IMR-90 (cell line): ENCODE measurements around the gene WDR89. TPM values are rescaled to one million over a fixed set of nuclear protein-coding genes. Genes with fewer than 3 reads are reported as not detected.

ENCODE experiments used
- ATAC-seq: fragments of 200-7000 bp; cut with Tn5 transposase; 2 replicates; pipeline ENCODE4 v1.9.1; 2020; ENCODE audit warnings: low read depth, mild to moderate bottlenecking, moderate library complexity
- BruUV-seq: library from RNA; stranded (reverse); fragments of 400-500 nt; replicated peaks from 2 replicates; lab custom pipeline; 2021; lab: Mats Ljungman, UMichigan
- CTCF ChIA-PET: fragments of 300-600 bp; formaldehyde crosslinking; extraction: SDS; loops from one replicate; lab custom pipeline; 2021; ENCODE audit warnings: antibody characterized with exemption; lab: Yijun Ruan, JAX
- POLR2A ChIA-PET: fragments of 300-600 bp; sonication (Branson Sonifier 250); formaldehyde crosslinking; loops from one replicate; lab custom pipeline; 2022; ENCODE audit warnings: antibody characterized with exemption; ENCODE audit not compliant: unreplicated experiment; lab: Charles Lee
- DNase-seq: peaks from one replicate; pipeline ENCODE4 v3.0.0; 2013
- H2AFZ ChIP-seq: replicated peaks from 2 replicates; pipeline ENCODE3; 2013; ENCODE audit warnings: low read length, mild to moderate bottlenecking; ENCODE audit not compliant: poor library complexity
- H2AK5ac ChIP-seq: 2 replicates; pipeline ENCODE4 v1.6.1; 2013; ENCODE audit warnings: low read depth, low read length, inconsistent platforms
- H2AK9ac ChIP-seq: replicated peaks from 2 replicates; pipeline ENCODE3; 2013; ENCODE audit warnings: mild to moderate bottlenecking, low read depth, low read length, moderate library complexity; ENCODE audit not compliant: poor library complexity
- H2BK120ac ChIP-seq: 2 replicates; pipeline ENCODE4 v1.6.1; 2013; ENCODE audit warnings: low read depth, low read length, inconsistent platforms
- H2BK15ac ChIP-seq: 3 replicates; pipeline ENCODE4 v1.6.1; 2013; ENCODE audit warnings: low read depth, low read length, inconsistent platforms
- H2BK20ac ChIP-seq: 2 replicates; pipeline ENCODE4 v1.6.1; 2013; ENCODE audit warnings: low read depth, mild to moderate bottlenecking, inconsistent platforms, low read length, moderate library complexity
- H2BK5ac ChIP-seq: 2 replicates; pipeline ENCODE4 v1.6.1; 2013; ENCODE audit warnings: mild to moderate bottlenecking, low read depth, low read length, inconsistent platforms; ENCODE audit not compliant: poor library complexity, severe bottlenecking
- H3K14ac ChIP-seq: replicated peaks from 2 replicates; pipeline ENCODE4 v1.6.1; 2013; ENCODE audit warnings: low read depth, low read length, inconsistent platforms
- H3K18ac ChIP-seq: 2 replicates; pipeline ENCODE4 v1.6.1; 2013; ENCODE audit warnings: low read depth, low read length, control low read depth
- H3K23ac ChIP-seq: 2 replicates; pipeline ENCODE4 v1.6.1; 2013; ENCODE audit warnings: low read depth, low read length, inconsistent platforms
- H3K27ac ChIP-seq: 2 replicates; pipeline ENCODE4 v1.5.1; 2013; ENCODE audit warnings: mild to moderate bottlenecking, control low read depth, low read length; ENCODE audit not compliant: insufficient read depth
- H3K27me3 ChIP-seq: 2 replicates; pipeline ENCODE4 v1.6.1; 2013; ENCODE audit warnings: low read length; ENCODE audit not compliant: control insufficient read depth, insufficient read depth
- H3K36me3 ChIP-seq: 2 replicates; pipeline ENCODE4 v1.6.1; 2013; ENCODE audit warnings: low read length, mixed read lengths; ENCODE audit not compliant: control insufficient read depth, insufficient read depth
- H3K4ac ChIP-seq: 2 replicates; pipeline ENCODE4 v1.6.1; 2013; ENCODE audit warnings: low read depth, low read length, inconsistent platforms
- H3K4me1 ChIP-seq: 2 replicates; pipeline ENCODE4 v1.6.1; 2013; ENCODE audit warnings: low read length, mixed read lengths; ENCODE audit not compliant: control insufficient read depth, insufficient read depth
- H3K4me2 ChIP-seq: 2 replicates; pipeline ENCODE4 v1.6.1; 2013; ENCODE audit warnings: low read depth, mild to moderate bottlenecking, control low read depth, low read length, moderate library complexity
- H3K4me3 ChIP-seq: 2 replicates; pipeline ENCODE4 v1.5.1; 2013; ENCODE audit warnings: low read depth, mild to moderate bottlenecking, control low read depth, low read length, moderate library complexity; ENCODE audit not compliant: insufficient read depth
- H3K56ac ChIP-seq: 2 replicates; pipeline ENCODE4 v1.6.1; 2013; ENCODE audit warnings: low read length, inconsistent platforms; ENCODE audit not compliant: insufficient read depth; ENCODE audit errors: extremely low read depth
- H3K79me1 ChIP-seq, 2 experiments: 2 replicates each; pipeline ENCODE4 v1.6.1; 2013; ENCODE audit warnings: low read length in 2 of 2, inconsistent platforms in 1 of 2, low read depth in 1 of 2
- H3K9ac ChIP-seq: 2 replicates; pipeline ENCODE4 v1.6.1; 2013; ENCODE audit warnings: low read depth, low read length, control low read depth
- H3K9me1 ChIP-seq: 2 replicates; pipeline ENCODE4 v1.6.1; 2013; ENCODE audit warnings: low read length, inconsistent platforms; ENCODE audit not compliant: insufficient read depth
- H3K9me3 ChIP-seq: 2 replicates; pipeline ENCODE4 v1.6.1; 2013; ENCODE audit warnings: low read length; ENCODE audit not compliant: control insufficient read depth, insufficient read depth
- H4K20me1 ChIP-seq: 2 replicates; pipeline ENCODE4 v1.6.1; 2013; ENCODE audit warnings: low read length, inconsistent platforms; ENCODE audit not compliant: insufficient read depth
- H4K5ac ChIP-seq: 2 replicates; pipeline ENCODE4 v1.6.1; 2013; ENCODE audit warnings: mild to moderate bottlenecking, low read depth, low read length, control low read depth
- H4K8ac ChIP-seq, 2 experiments: 2 replicates each; pipeline ENCODE4 v1.6.1; 2013; ENCODE audit warnings: low read depth in 2 of 2, low read length in 2 of 2, control low read depth in 1 of 2, inconsistent platforms in 1 of 2
- H4K91ac ChIP-seq: 2 replicates; pipeline ENCODE4 v1.6.1; 2013; ENCODE audit warnings: low read depth, low read length, inconsistent platforms; ENCODE audit not compliant: insufficient read depth
- CEBPB ChIP-seq: IDR thresholded peaks from 2 replicates; pipeline ENCODE4 v1.6.1; 2012; ENCODE audit warnings: low read depth, low read length, improper control_type of control experiment
- FOS ChIP-seq: fragments of 150-350 bp; IDR thresholded peaks from 2 replicates; pipeline ENCODE4 v1.6.1; 2016; ENCODE audit warnings: low read depth, low read length
- MXI1 ChIP-seq: IDR thresholded peaks from 2 replicates; pipeline ENCODE4 v1.6.1; 2012; ENCODE audit warnings: low read depth, mild to moderate bottlenecking, low read length, moderate library complexity, borderline replicate concordance
- NFE2L2 ChIP-seq: fragments of 150-350 bp; IDR thresholded peaks from 2 replicates; pipeline ENCODE4 v1.6.1; 2016; ENCODE audit warnings: low read depth, mild to moderate bottlenecking, low read length
- POLR2A ChIP-seq: IDR thresholded peaks from 2 replicates; pipeline ENCODE4 v1.6.1; 2012; ENCODE audit warnings: mild to moderate bottlenecking, low read depth, low read length
- RAD21 ChIP-seq: IDR thresholded peaks from 2 replicates; pipeline ENCODE4 v1.6.1; 2012; ENCODE audit warnings: low read length, improper control_type of control experiment
- RCOR1 ChIP-seq: IDR thresholded peaks from 2 replicates; pipeline ENCODE4 v1.6.1; 2012; ENCODE audit warnings: mild to moderate bottlenecking, low read length, improper control_type of control experiment; ENCODE audit not compliant: insufficient replicate concordance
- RFX5 ChIP-seq: IDR thresholded peaks from 2 replicates; pipeline ENCODE4 v1.8.0; 2012; ENCODE audit warnings: low read depth, mild to moderate bottlenecking, low read length, moderate library complexity
- SMC3 ChIP-seq: fragments of 150-350 bp; IDR thresholded peaks from 2 replicates; pipeline ENCODE4 v1.6.1; 2016; ENCODE audit warnings: low read depth, mild to moderate bottlenecking, antibody characterized with exemption, low read length, moderate library complexity
- WGBS, 2 experiments: methylation state at CpG; one replicate each; pipeline versions ENCODE4 v1.1.5 to v1.1.7; 2013; ENCODE audit warnings: missing lambda C conversion rate in 2 of 2; ENCODE audit not compliant: insufficient read length in 1 of 2; ENCODE audit errors: extremely low coverage in 2 of 2; 5-methylcytosine and 5-hydroxymethylcytosine counted together
- dilution Hi-C: fragments of 300-500 bp; cut with HindIII; formaldehyde crosslinking; loops from one replicate; pipeline ENCODE4 v1.14.3; 2018; ENCODE audit warnings: low sequenced_read_pairs; ENCODE audit not compliant: unreplicated experiment
- in situ Hi-C: fragments of 300-500 bp; cut with MboI; formaldehyde crosslinking; loops from 3 replicates; pipeline ENCODE4 v1.14.3; 2019; ENCODE audit warnings: low sequenced_read_pairs, inconsistent platforms, mixed read lengths
- intact Hi-C: fragments of 100-400 bp; cut with micrococcal nuclease; formaldehyde crosslinking; loops from 2 replicates; pipeline ENCODE4 v1.10.0; 2022
- polyA plus RNA-seq, 3 experiments: library from polyadenylated mRNA; depleted of rRNA; stranded (reverse); fragments of >200 nt; gene quantifications; 2 replicates each; pipeline ENCODE4 v1.2.3, GENCODE V29; 2012; ENCODE audit warnings: low replicate concordance in 1 of 3
- total RNA-seq: library from RNA; depleted of rRNA; stranded (reverse); fragments of >200 nt; gene quantifications from 2 replicates; pipeline ENCODE4 v1.2.3, GENCODE V29; 2012
- TF ChIP-seq, protein P1 (sequence below): fragments of 150-350 bp; IDR thresholded peaks from 2 replicates; pipeline ENCODE4 v1.6.1; 2017; ENCODE audit warnings: mild to moderate bottlenecking, antibody characterized with exemption, low read length, low read depth
- TF ChIP-seq, protein P2 (sequence below): fragments of 150-350 bp; IDR thresholded peaks from 2 replicates; pipeline ENCODE4 v1.6.1; 2016; ENCODE audit warnings: low read depth, mild to moderate bottlenecking, low read length, moderate library complexity, borderline replicate concordance

The WDR89 gene
- total and polyA plus RNA-seq, 2 of the 4 experiments (the other 2 are of a cell fraction) = 4.3 to 10.2 TPM

GRCh38 chr14:63578300-63578699 lies 63.4 kb downstream of the WDR89 start:
- ChIA-PET POLR2A (no interaction called here), CTCF (no interaction called here)
- Histone ChIP-seq H2AFZ (no peak overlapping the region), H4K20me1 (no peaks in the 10 kb centered on the region), H2BK5ac (no peak overlapping the region), H3K4me1 (no peaks in the 10 kb centered on the region), H3K9me3 (no peaks in the 10 kb centered on the region), H3K27ac (no peak overlapping the region), H3K9me1 (no peaks in the 10 kb centered on the region), H2AK9ac (no peak overlapping the region), H3K36me3 (no peaks in the 10 kb centered on the region), H3K23ac (no peak overlapping the region), H3K18ac (no peak overlapping the region), H3K9ac (no peak overlapping the region), H3K56ac (no peak overlapping the region), H2AK5ac (no peak overlapping the region), H3K14ac (no peak overlapping the region), H2BK20ac (no peak overlapping the region), H2BK15ac (no peak overlapping the region), H4K5ac (no peak overlapping the region), H2BK120ac (no peak overlapping the region), H3K4me3 (no peak overlapping the region), H3K4me2 (no peak overlapping the region), H4K8ac (no peak overlapping the region), H3K27me3 (no peaks in the 10 kb centered on the region), H3K79me1 (no peaks in the 10 kb centered on the region), H3K4ac (no peak overlapping the region), H4K91ac (no peak overlapping the region)
- ATAC-seq (no peak), DNase-seq (peak; percentile 11)
- BruUV-seq = no TSS peak
- dilution Hi-C loops (no loop called here), in situ Hi-C loops (no loop called here), intact Hi-C loops (no loop called here)
- TF ChIP-seq RFX5 = no peak
- no peak for TF ChIP-seq CEBPB
- TF ChIP-seq POLR2A = no peak
- TF ChIP-seq NFE2L2 = no peak
- TF ChIP-seq SMC3 = no peak
- TF ChIP-seq, protein P1, sequence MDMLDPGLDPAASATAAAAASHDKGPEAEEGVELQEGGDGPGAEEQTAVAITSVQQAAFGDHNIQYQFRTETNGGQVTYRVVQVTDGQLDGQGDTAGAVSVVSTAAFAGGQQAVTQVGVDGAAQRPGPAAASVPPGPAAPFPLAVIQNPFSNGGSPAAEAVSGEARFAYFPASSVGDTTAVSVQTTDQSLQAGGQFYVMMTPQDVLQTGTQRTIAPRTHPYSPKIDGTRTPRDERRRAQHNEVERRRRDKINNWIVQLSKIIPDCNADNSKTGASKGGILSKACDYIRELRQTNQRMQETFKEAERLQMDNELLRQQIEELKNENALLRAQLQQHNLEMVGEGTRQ = no peak
- no peak for TF ChIP-seq FOS
- TF ChIP-seq RCOR1 = no peak
- TF ChIP-seq, protein P2, sequence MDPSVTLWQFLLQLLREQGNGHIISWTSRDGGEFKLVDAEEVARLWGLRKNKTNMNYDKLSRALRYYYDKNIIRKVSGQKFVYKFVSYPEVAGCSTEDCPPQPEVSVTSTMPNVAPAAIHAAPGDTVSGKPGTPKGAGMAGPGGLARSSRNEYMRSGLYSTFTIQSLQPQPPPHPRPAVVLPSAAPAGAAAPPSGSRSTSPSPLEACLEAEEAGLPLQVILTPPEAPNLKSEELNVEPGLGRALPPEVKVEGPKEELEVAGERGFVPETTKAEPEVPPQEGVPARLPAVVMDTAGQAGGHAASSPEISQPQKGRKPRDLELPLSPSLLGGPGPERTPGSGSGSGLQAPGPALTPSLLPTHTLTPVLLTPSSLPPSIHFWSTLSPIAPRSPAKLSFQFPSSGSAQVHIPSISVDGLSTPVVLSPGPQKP = no peak
- no peak for TF ChIP-seq MXI1
- TF ChIP-seq RAD21 = no peak
- WGBS, 2 experiments = no CpG with 5 or more reads among the region's 1 CpG
